Measurements from ENCODE around the gene GH1. TPM values are rescaled to one million over a fixed set of nuclear protein-coding genes. Genes with fewer than 3 reads are reported as not detected.
"Not testable (repeated sequence)": the region's sequence is repeated elsewhere in the genome, so short reads cannot be mapped to it uniquely, and the experiment has no call there.

GH1 gene
- total RNA-seq, result not detected in 2 replicates
- not detected for polyA plus RNA-seq (2012)

GRCh38 chr17:63918789-63919305, at the start of gene GH1:
Gene GH1, minus strand, starts transcription at chr17:63918839. Its CDS starts 63 bp downstream, at chr17:63918776.
- not testable (repeated sequence) for DNase-seq (ENCODE audit: low read depth)

- DNase-seq (ENCODE audit: low read depth), result no peak
Observed at GRCh38 chr17:63967953-63968352, 49.3 kb upstream of the GH1 start.

DNA sequence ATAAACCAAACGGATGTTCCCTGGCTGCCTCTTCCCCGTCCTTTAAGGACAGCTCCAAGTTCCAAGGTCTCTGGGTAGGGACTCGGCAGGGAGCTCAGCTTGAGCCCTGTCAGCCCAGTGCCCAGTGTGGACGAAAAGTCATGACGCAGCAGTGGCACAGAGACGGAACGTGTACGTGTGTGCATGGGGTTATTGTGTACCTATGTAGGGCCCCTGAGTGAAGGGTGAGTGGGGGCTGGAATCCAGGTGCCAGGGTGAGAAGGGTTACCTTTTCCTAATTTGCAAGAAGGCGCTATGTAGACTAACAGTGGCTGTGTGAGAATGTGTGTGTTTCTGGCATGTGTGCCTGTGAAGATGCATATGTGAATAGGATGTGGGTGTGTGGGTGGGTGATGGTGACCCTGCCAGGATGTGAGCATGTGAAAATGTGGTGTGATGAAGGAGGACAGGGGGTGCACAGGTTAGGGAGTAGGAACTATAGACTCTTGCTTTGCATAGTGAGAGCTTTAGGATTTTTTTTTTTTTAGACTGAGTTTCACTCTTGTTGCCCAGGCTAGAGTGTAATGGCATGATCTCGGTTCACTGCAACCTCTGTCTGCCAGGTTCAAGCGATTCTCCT, 48.1 kb upstream of the GH1 start:
- DNase-seq (ENCODE audit: low read depth), result no peak

DNA sequence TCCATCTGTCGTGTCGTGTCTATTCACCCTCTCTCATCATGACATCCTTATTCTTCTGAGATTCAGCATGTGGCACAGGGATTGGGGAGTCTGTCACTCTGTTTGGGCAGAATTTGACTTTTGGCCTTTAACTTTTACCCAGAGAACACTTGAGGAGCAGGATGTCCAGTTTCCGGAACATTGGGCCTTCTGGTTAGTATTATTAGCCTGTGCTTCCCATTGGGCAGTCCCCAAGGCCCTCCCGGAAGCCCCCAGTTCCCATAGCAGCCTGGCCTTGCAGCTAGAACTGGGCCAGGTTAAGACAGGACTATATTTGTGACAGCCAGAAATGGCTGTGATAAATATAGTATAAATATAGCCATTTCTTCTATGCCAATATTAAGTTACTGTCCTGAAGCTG, 44.5 kb upstream of the GH1 start:
- DNase-seq (ENCODE audit: low read depth), result no peak

- no peak for DNase-seq (ENCODE audit: low read depth)
Observed at GRCh38 chr17:63962298-63962744, 43.7 kb upstream of the GH1 start.

GRCh38 chr17:63961355-63962212, 42.9 kb upstream of the GH1 start:
- peak; percentile 78 for DNase-seq (ENCODE audit: low read depth)

DNA sequence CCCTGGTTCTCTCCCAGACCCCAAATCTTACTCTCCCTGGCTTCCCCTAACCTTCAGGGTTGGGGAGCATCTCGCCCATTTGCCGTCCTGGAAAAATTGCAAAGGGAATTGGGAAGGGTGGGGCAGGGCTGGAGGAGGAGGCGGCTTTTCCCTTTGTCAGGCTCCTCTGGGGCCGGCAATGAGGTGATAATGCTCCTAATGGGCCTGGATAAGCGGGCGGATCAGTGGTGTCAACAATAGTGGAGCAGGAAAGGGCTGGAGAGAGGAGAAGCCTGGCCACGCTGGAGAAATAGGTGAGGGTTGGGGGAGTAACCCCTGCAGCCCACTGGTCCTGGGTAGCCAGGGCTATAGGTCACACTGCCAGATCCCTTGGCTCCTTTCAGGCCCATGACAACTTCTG, 41.8 kb upstream of the GH1 start:
- DNase-seq (ENCODE audit: low read depth), result no peak

GRCh38 chr17:63960006-63960405, 41.4 kb upstream of the GH1 start:
- peak; percentile 96 for DNase-seq (ENCODE audit: low read depth)

DNA sequence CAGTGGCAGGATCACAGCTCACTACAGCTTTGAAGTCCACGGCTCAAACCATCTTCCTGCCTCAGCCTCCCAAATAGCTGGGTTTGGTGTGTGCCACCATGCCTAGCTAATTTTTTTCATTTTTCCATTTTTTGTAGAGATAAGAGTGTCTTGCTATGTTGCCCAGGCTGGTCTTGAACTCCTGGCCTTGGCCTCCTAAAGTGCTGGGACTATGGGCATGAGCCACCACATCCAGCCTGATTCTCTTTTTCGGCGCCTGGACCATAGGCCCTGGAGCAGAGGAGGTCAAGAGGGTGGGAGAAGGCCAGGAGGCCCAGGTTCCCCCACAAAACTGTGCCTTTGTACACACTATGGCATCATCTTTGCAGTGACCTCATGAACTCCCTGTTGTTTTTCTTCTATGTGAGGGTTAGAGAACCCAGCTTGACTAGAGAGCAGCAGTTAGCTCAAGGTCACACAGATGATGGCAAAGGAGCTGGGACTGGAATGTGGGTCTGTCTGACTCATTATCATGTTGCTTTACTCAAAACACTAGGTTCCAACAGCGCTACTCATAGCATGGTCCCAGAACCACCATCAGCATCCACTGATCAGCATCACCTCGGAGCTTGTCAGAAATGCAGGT, 37.8 kb upstream of the GH1 start:
- peak; percentile 40 for DNase-seq (ENCODE audit: low read depth)

DNA sequence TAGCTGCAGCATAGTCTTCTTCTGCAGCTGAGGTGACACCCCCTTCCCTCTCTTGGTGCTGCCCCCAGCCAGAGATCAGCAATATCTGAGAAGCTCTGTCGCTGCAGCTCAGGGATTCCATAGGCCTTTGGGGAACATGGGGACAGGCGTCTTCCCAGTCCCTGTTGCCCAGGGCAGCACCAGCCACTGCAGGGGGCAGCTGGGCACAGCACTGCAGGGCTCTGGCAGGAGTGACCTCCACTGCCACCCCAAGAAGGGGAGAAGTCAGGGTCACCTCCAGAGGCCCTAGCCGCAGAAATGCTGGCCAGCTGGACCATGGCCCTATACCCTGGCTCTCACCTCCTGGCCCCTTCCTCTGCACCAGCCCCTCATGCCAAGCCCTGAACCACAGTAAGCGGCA, 37.2 kb upstream of the GH1 start:
- no peak for DNase-seq (ENCODE audit: low read depth)

DNA sequence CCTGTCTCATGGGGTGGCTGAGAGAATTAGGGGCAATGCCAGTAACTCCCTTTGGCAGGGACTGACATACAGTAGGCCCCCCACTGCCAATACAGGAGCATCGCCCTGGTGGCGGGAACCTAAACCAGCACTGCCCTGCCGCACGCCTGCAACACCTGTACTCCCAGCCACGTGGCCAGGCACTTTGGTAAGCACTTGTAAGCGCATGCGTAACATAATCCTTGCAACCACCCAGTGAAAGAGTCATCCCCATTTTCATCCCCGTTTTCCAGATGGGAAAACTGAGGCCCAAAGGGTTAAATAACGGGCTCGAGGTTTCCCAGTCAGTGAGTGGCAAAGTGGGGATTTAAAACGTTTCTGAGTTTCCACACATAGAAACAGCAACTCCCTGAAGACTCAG, 36.6 kb upstream of the GH1 start:
- no peak for DNase-seq (ENCODE audit: low read depth)

DNA sequence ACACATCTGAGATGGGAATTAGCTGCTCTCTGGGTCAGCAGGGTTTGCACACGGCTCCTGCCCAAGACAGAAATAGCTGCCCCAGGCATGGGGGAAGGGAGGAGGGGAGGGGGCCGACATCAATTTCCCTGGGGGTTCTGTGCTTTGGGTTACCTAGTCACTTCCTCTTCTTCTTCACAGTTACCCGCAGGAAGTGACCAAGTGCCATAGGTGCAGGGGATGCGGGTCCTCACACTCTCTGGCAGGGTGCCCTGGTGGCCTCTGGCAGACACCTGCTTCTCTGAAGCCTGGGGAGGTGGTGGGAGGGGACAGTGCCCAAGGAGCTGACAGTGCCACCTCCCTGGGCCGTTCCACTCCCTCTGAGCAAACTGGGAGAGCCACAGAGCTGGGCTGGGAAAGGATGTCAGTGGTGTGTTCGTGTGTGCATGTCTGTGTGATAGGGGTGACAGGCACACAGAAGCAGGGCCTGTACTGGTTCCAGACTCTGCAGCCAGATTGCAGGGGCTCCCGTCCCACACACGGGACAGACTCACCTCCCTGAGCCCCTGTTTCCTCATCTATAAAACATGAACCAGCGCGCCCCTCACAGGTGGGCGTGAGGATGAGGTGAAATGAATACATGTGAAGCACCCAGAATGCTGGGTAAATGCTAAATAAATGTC, 35.9 kb upstream of the GH1 start:
- DNase-seq (ENCODE audit: low read depth), result peak; percentile 76

GRCh38 chr17:63950940-63951907, 32.6 kb upstream of the GH1 start:
- DNase-seq (ENCODE audit: low read depth), result no peak

- DNase-seq (ENCODE audit: low read depth), result peak; percentile 18
Observed at GRCh38 chr17:63949576-63950250, 31.1 kb upstream of the GH1 start.

GRCh38 chr17:63948521-63948920, 29.9 kb upstream of the GH1 start:
- no peak for DNase-seq (ENCODE audit: low read depth)

- no peak for DNase-seq (ENCODE audit: low read depth)
Observed at GRCh38 chr17:63947711-63948330, 29.2 kb upstream of the GH1 start.

- peak; percentile 43 for DNase-seq (ENCODE audit: low read depth)
Observed at GRCh38 chr17:63946440-63947363, 28.1 kb upstream of the GH1 start.
